Stimulated activated CD4-positive, alpha-beta T cell treated with anti-CD3 and anti-CD28 coated beads, TNF-alpha, amount 100 ng/mL, for 48 hours (primary cell): Measurements from ENCODE around the gene FAIM2.
A peak's percentile ranks its signal among the peaks of the same experiment; 100 is the strongest.
"Not testable (repeated sequence)": the region's sequence is repeated elsewhere in the genome, so short reads cannot be mapped to it uniquely, and the experiment has no call there.

Experiments
- DNase-seq, 3 donors: peaks; one replicate each; pipeline ENCODE4 v3.0.0-alpha.2; 2020; ENCODE audit warnings: low read depth in 3 of 3

The FAIM2 gene

GRCh38 chr12:49879065-49879464 is 24.6 kb downstream of the FAIM2 start:
- not testable (repeated sequence) for DNase-seq

- DNase-seq = no peak
Measured at GRCh38 chr12:49878021-49878420, 25.7 kb downstream of the FAIM2 start.

- no peak for DNase-seq
Measured at GRCh38 chr12:49877066-49877465, 26.6 kb downstream of the FAIM2 start.

GRCh38 chr12:49876070-49876469 is 27.6 kb downstream of the FAIM2 start:
- DNase-seq = no peak

GRCh38 chr12:49875115-49875720 is 28.5 kb downstream of the FAIM2 start:
- DNase-seq = no peak

- no peak for DNase-seq
Measured at GRCh38 chr12:49874142-49874897, 29.4 kb downstream of the FAIM2 start.

GRCh38 chr12:49873361-49873934 is 30.3 kb downstream of the FAIM2 start:
- DNase-seq = no peak

GRCh38 chr12:49872781-49873181 is 30.9 kb downstream of the FAIM2 start:
- DNase-seq = no peak

- DNase-seq = no peak
Measured at GRCh38 chr12:49872381-49872780, 31.3 kb downstream of the FAIM2 start.

- not testable (repeated sequence) for DNase-seq
Measured at GRCh38 chr12:49871811-49872251, 31.9 kb downstream of the FAIM2 start.

GRCh38 chr12:49871263-49871561 is 32.5 kb downstream of the FAIM2 start:
- no peak for DNase-seq

- no peak for DNase-seq
Measured at GRCh38 chr12:49870501-49871262, 33.0 kb downstream of the FAIM2 start.

- no peak for DNase-seq
Measured at GRCh38 chr12:49869816-49870500, 33.7 kb downstream of the FAIM2 start.

- no peak for DNase-seq
Measured at GRCh38 chr12:49868952-49869815, 34.5 kb downstream of the FAIM2 start.

- no peak for DNase-seq
Measured at GRCh38 chr12:49868449-49868848, 35.3 kb downstream of the FAIM2 start.

GRCh38 chr12:49867570-49868341 is 35.9 kb downstream of the FAIM2 start:
- DNase-seq = no peak

GRCh38 chr12:49866859-49867569 is 36.7 kb downstream of the FAIM2 start:
- peak; percentile 45 to 64 (median 56) for DNase-seq

GRCh38 chr12:49865782-49866135 is 37.9 kb downstream of the FAIM2 start:
- no peak for DNase-seq

- DNase-seq = no peak
Measured at GRCh38 chr12:49865109-49865781, 38.5 kb downstream of the FAIM2 start.
